ENCODE measurements around the gene CEMP1. TPM values are rescaled to one million over a fixed set of nuclear protein-coding genes. Genes with fewer than 3 reads are reported as not detected.
A peak's percentile ranks its signal among the peaks of the same experiment; 100 is the strongest.

The CEMP1 gene
- total and polyA plus RNA-seq, 2 donors (not counting 1 experiment from before 2014, with no cell fraction given) = 0.66 to 2.3 TPM

- Mint-ChIP-seq H3K4me1 (peaks cover 60% of the 10 kb centered on the region), H3K27me3 (no peaks in the 10 kb centered on the region), H3K4me3 (peak overlapping the region; percentile 56), H3K27ac (peak overlapping the region; percentile 93), H3K9me3 (ENCODE audit: insufficient read depth) (no peaks in the 10 kb centered on the region)
- CTCF ChIA-PET = interaction anchor here (0.7 to 2.2 kb wide), 10 partner anchors 8 to 256 kb away, joined by 3 to 11 read pairs (median 4); partner anchors contain the start of genes AMDHD2, ECI1 and PDPK1
- Histone ChIP-seq H3K4me1 (ENCODE audit: control insufficient read depth in 2 of 2, insufficient read depth in 2 of 2, low read length in 2 of 2) (peaks cover 54 to 60% of the 10 kb centered on the region in 2 donors), H4K20me1 (ENCODE audit: control insufficient read depth, insufficient read depth, low read length, poor library complexity, severe bottlenecking) (no peaks in the 10 kb centered on the region), H2AFZ (ENCODE audit: insufficient read depth, low read depth, low read length, poor library complexity, severe bottlenecking) (peak overlapping the region; percentile 48), H3K4me3 (ENCODE audit: control extremely low read depth in 1 of 5, extremely low read depth in 1 of 5, insufficient read depth in 1 of 5, low read depth in 2 of 5, low read length in 4 of 5) (peak overlapping the region in 2 of 5 experiments; percentile 1 to 12), H3K36me3 (replicated peaks in 1 of 2; ENCODE audit: control extremely low read depth in 1 of 2, control insufficient read depth in 1 of 2, extremely low read depth in 1 of 2, insufficient read depth in 2 of 2, low read length in 1 of 2) (no peaks in the 10 kb centered on the region), H3K9me3 (ENCODE audit: control extremely low read depth in 1 of 3, control insufficient read depth in 2 of 3, insufficient read depth in 1 of 3, low read length in 2 of 3) (no peaks in the 10 kb centered on the region), H3K4me2 (replicated peaks; ENCODE audit: low read depth, low read length, poor library complexity, severe bottlenecking) (peak overlapping the region; percentile 76), H3K27me3 (replicated peaks in 1 of 4; ENCODE audit: control extremely low read depth in 1 of 4, control insufficient read depth in 3 of 4, insufficient read depth in 4 of 4, low read length in 3 of 4) (no peaks in the 10 kb centered on the region), H3K9ac (ENCODE audit: low read length) (peak overlapping the region; percentile 38), H3K79me2 (ENCODE audit: control insufficient read depth, insufficient read depth, low read length) (peaks cover 26% of the 10 kb centered on the region), H3K27ac (ENCODE audit: low read length in 2 of 2) (peak overlapping the region; percentile 83 to 100)
- POLR2A ChIA-PET = interaction anchor here (1.4 kb wide), 1 partner anchor 13 kb away, joined by 19 read pairs; the partner anchor contains the start of gene AMDHD2
- 9% methylated on average over 14 of the region's 14 CpGs for WGBS (ENCODE audit: insufficient coverage)
- intact Hi-C loops (cut with micrococcal nuclease) = loop anchor here (1.0 to 10.0 kb wide), 4 partner anchors 13 to 482 kb away; partner anchors contain the start of genes AMDHD2, ECI1 and NHERF2
- ATAC-seq (ENCODE audit: low read depth) (peak; percentile 91), DNase-seq (peak; percentile 89)
- TF ChIP-seq EZH2 (IDR thresholded peaks at IDR 0.05; ENCODE audit: borderline replicate concordance, insufficient read depth, low read depth, low read length, poor library complexity, severe bottlenecking) = no peak
- TF ChIP-seq CTCF (IDR thresholded peaks at IDR 0.05) = peak; percentile 64
These were observed 24.1 kb downstream of the CEMP1 start for GRCh38 chr16:2507052-2507659.

- Mint-ChIP-seq H3K4me3 (no peak overlapping the region), H3K9me3 (ENCODE audit: insufficient read depth) (no peaks in the 10 kb centered on the region), H3K27me3 (no peaks in the 10 kb centered on the region), H3K4me1 (peaks cover 50% of the 10 kb centered on the region), H3K27ac (peak overlapping the region; percentile 70)
- ATAC-seq (ENCODE audit: low read depth) (no peak), DNase-seq (no peak)
- CTCF ChIA-PET = interaction anchor here (1.4 kb wide), 2 partner anchors 10 to 15 kb away, joined by 3 to 4 read pairs; partner anchors contain the start of gene AMDHD2
- POLR2A ChIA-PET = no interaction called here
- WGBS (ENCODE audit: insufficient coverage) = 97% methylated on average over 13 of the region's 14 CpGs
- Histone ChIP-seq H4K20me1 (ENCODE audit: control insufficient read depth, insufficient read depth, low read length, poor library complexity, severe bottlenecking) (no peaks in the 10 kb centered on the region), H3K27ac (ENCODE audit: low read length in 2 of 2) (peak overlapping the region; percentile 14 to 61), H3K27me3 (replicated peaks in 1 of 4; ENCODE audit: control extremely low read depth in 1 of 4, control insufficient read depth in 3 of 4, insufficient read depth in 4 of 4, low read length in 3 of 4) (no peaks in the 10 kb centered on the region), H3K4me2 (replicated peaks; ENCODE audit: low read depth, low read length, poor library complexity, severe bottlenecking) (no peak overlapping the region), H3K4me1 (ENCODE audit: control insufficient read depth in 2 of 2, insufficient read depth in 2 of 2, low read length in 2 of 2) (peaks cover 44 to 53% of the 10 kb centered on the region in 2 donors), H3K4me3 (ENCODE audit: control extremely low read depth in 1 of 5, extremely low read depth in 1 of 5, insufficient read depth in 1 of 5, low read depth in 2 of 5, low read length in 4 of 5) (no peak overlapping the region), H2AFZ (ENCODE audit: insufficient read depth, low read depth, low read length, poor library complexity, severe bottlenecking) (no peak overlapping the region), H3K9me3 (ENCODE audit: control extremely low read depth in 1 of 3, control insufficient read depth in 2 of 3, insufficient read depth in 1 of 3, low read length in 2 of 3) (no peaks in the 10 kb centered on the region), H3K36me3 (replicated peaks in 1 of 2; ENCODE audit: control extremely low read depth in 1 of 2, control insufficient read depth in 1 of 2, extremely low read depth in 1 of 2, insufficient read depth in 2 of 2, low read length in 1 of 2) (no peaks in the 10 kb centered on the region), H3K79me2 (ENCODE audit: control insufficient read depth, insufficient read depth, low read length) (peaks cover 26% of the 10 kb centered on the region), H3K9ac (ENCODE audit: low read length) (no peak overlapping the region)
- intact Hi-C loops (cut with micrococcal nuclease) = loop anchor here (5.0 to 10.0 kb wide), 2 partner anchors 253 to 481 kb away; partner anchors contain the start of genes ECI1 and NHERF2
- no peak for TF ChIP-seq EZH2 (IDR thresholded peaks at IDR 0.05; ENCODE audit: borderline replicate concordance, insufficient read depth, low read depth, low read length, poor library complexity, severe bottlenecking)
- no peak for TF ChIP-seq CTCF (IDR thresholded peaks at IDR 0.05)
These were observed 25.5 kb downstream of the CEMP1 start for GRCh38 chr16:2505695-2506094.
